ENCODE data around the gene DAZAP1.

DAZAP1 gene

DNA sequence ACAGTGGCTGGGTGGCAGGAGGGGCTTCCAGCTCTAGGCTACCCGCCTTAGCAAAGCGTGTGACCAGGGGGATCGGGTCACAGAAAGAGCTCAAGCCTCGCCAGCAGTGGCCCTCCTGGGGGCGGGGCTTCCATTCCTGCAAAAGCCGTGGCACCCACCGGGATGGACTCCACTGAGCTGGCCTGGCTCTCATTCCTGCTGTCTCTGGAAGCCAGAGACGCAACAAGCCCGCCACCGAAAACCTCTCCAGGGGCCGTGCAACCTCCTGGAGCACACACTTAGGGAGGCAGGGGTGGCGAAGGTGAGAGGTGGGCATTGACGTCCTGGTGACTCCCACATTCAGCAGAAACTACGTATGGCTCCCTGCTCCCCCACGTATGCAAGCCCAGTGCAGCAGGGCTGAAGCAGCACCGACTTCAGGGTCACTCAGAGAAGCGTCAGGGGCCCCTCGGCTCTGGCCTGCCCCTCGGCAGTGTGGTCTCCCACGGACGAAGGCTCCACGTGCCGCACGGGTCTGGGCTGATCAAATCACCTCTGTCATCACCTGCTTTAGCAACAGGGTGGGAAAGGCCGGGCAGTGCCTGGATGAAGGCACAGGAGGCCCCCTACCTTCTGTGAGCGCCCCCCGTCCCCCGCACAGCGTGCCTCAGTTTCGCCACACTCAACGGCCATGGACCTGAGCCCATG is 68.5 kb downstream of the DAZAP1 start:
- TF ChIP-seq ZFX (IDR thresholded peaks at IDR 0.05; ENCODE audit: borderline replicate concordance), result no peak
- no peak for TF ChIP-seq CTCF (IDR thresholded peaks at IDR 0.05)
- H3K27ac ChIP-seq, result no peak overlapping the region

- H3K27ac ChIP-seq, result peak overlapping the region; percentile 8; the same call in 1 of the 2 replicates
These were observed 69.7 kb downstream of the DAZAP1 start for GRCh38 chr19:1477056-1477455.

DNA sequence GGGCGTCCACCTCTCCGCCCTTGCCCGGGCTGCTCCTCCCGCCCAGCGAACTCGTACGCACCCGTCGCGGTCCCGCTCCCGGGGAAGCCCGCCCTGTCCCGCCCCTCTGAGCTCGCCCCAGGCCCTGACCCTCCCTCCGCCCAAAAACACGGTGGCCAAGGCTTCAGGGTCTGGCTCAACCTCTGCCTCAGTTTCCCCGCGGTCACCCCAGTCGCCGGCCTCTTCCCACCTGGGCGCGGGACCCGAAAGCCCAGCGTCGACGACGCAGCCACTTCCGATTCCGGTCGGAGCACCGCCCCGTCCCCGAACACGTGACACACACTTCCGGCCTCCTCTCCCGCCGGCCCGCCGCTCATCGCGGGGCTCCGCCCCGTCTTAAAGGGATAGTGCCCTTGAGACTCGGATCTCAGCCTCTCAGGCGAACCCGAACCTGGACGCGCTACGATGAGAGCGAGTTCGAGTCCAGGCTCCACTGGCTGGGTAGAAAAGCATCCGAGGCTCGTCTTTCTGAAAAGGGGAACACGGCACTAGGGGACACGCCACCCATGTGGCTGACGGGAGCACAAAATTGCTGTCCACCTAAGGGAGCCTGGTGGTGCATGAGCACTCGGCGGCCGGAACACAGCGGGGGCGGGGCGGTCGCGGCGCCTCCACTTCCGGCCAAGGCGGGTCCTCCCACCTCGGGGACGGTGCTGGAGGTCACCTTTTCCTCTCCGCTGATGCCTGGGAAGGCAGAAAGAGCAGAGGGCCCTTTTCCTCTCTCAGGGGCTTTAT is 71.7 kb downstream of the DAZAP1 start, which contains the start of gene C19orf25:
TSS of gene C19orf25 (minus strand) at position 282 of the 774 bp plus-strand sequence. CDS start 312 bp downstream, outside the sequence.
- TF ChIP-seq CTCF (IDR thresholded peaks at IDR 0.05), result no peak
- no peak for TF ChIP-seq ZFX (IDR thresholded peaks at IDR 0.05; ENCODE audit: borderline replicate concordance)
- peak within 1 kb of the TSS; percentile 85 for H3K27ac ChIP-seq

GRCh38 chr19:1481224-1481892 is 74.0 kb downstream of the DAZAP1 start:
- H3K27ac ChIP-seq, result no peak overlapping the region
- TF ChIP-seq ZFX (IDR thresholded peaks at IDR 0.05; ENCODE audit: borderline replicate concordance) (no peak), CTCF (IDR thresholded peaks at IDR 0.05) (no peak)

GRCh38 chr19:1481893-1482360 is 74.5 kb downstream of the DAZAP1 start:
- TF ChIP-seq CTCF (IDR thresholded peaks at IDR 0.05) (no peak), ZFX (IDR thresholded peaks at IDR 0.05; ENCODE audit: borderline replicate concordance) (no peak)
- no peak overlapping the region for H3K27ac ChIP-seq

DNA sequence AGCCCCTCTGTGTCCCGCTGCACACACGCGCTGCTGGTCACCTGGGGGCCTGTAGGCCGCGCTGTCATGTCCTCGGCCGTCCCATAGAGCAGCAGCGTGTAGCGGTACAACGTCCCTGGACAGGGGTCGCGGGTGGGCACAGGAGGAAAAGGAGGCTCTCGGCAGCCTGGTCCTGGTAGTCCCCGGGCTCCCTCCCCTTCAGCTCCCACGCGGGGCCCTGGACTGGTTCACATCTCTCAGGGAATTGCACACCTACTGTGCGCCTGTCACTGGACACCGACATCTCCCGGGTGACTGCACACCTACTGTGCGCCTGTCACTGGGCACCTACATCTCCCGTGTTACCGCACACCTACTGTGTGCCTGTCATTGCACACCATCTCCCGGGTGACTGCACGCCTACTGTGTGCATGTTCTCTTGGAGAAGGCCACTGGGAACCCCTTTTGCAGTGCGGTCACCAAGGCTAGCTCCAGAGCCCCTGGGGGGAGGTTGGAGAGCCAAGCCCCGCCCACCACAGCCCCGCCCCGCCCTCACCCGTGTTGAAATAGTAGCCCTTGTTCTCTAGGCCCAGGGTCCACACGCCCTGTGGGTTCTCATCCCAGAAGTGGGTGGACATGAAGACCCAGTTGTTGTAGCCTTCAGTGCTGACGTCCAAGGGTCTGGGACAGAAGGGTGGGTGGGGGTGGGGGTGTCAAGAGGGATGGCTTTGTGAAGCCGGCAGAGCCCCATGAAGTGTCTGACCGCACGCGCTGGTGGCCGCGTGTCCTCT is 75.2 kb downstream of the DAZAP1 start:
- TF ChIP-seq CTCF (IDR thresholded peaks at IDR 0.05) (no peak), ZFX (IDR thresholded peaks at IDR 0.05; ENCODE audit: borderline replicate concordance) (no peak)
- H3K27ac ChIP-seq, result no peak overlapping the region

All from 22Rv1 (cell line).